B cell (primary cell): ENCODE measurements around the gene ZNF496. TPM values are rescaled to one million over a fixed set of nuclear protein-coding genes. Genes with fewer than 3 reads are reported as not detected.
"Not testable (repeated sequence)": the region's sequence is repeated elsewhere in the genome, so short reads cannot be mapped to it uniquely, and the experiment has no call there.

Experiments used
- ATAC-seq: fragments of 200-7000 bp; cut with Tn5 transposase; one replicate; pipeline ENCODE4 v1.10.0; 2021; ENCODE audit warnings: low read depth, mild to moderate bottlenecking, moderate number of reproducible peaks, moderate library complexity
- CTCF ChIA-PET: fragments of 350-600 bp; sonication (Branson Sonifier 250); formaldehyde crosslinking; loops from one replicate; lab custom pipeline; 2021; ENCODE audit warnings: antibody characterized with exemption, inconsistent platforms; lab: Charles Lee
- POLR2A ChIA-PET: fragments of 350-600 bp; sonication (Branson Sonifier 250); formaldehyde crosslinking; loops from one replicate; lab custom pipeline; 2021; ENCODE audit warnings: antibody characterized with exemption; lab: Charles Lee
- DNase-seq: peaks from one replicate; pipeline ENCODE4 v3.0.0; 2013
- H2AFZ ChIP-seq: 2 replicates; pipeline ENCODE4 v1.6.1; 2012; ENCODE audit warnings: mild to moderate bottlenecking, low read depth, low read length; ENCODE audit not compliant: insufficient read depth, poor library complexity, severe bottlenecking
- H3K27ac ChIP-seq, 2 donors: 1 replicate in 1 of 2; 2 replicates in 1 of 2; pipeline ENCODE4 v1.5.1; 2012 to 2013; ENCODE audit warnings: low read length in 2 of 2, mild to moderate bottlenecking in 2 of 2, moderate library complexity in 1 of 2
- H3K27me3 ChIP-seq, 4 experiments: fragments of 200-600 bp in 1 of 4; sonication (generic) in 1 of 4; replicated peaks in 1 of 4; 1 replicate in 2 of 4; 2 replicates in 2 of 4; pipeline versions ENCODE4 v1.6.1 to v1.7.0; 2013 to 2016; ENCODE audit warnings: low read length in 3 of 4, mild to moderate bottlenecking in 2 of 4, mixed read lengths in 1 of 4, moderate library complexity in 1 of 4; ENCODE audit not compliant: insufficient read depth in 4 of 4, control insufficient read depth in 3 of 4; ENCODE audit errors: control extremely low read depth in 1 of 4
- H3K36me3 ChIP-seq, 2 experiments: replicated peaks in 1 of 2; 1 replicate in 1 of 2; 2 replicates in 1 of 2; pipeline versions ENCODE4 v1.6.1 to v1.7.1; 2013; ENCODE audit warnings: low read length in 1 of 2; ENCODE audit not compliant: insufficient read depth in 2 of 2, control insufficient read depth in 1 of 2; ENCODE audit errors: control extremely low read depth in 1 of 2, extremely low read depth in 1 of 2
- H3K4me1 ChIP-seq, 2 donors: fragments of 200-600 bp in 1 of 2; sonication (generic) in 1 of 2; 1 replicate in 1 of 2; 2 replicates in 1 of 2; pipeline versions ENCODE4 v1.5.1 to v1.6.1; 2013 to 2017; ENCODE audit warnings: low read length in 2 of 2; ENCODE audit not compliant: control insufficient read depth in 2 of 2, insufficient read depth in 2 of 2
- H3K4me2 ChIP-seq: replicated peaks from 2 replicates; pipeline ENCODE3; 2012; ENCODE audit warnings: mild to moderate bottlenecking, low read depth, low read length; ENCODE audit not compliant: poor library complexity, severe bottlenecking
- H3K4me3 ChIP-seq, 5 experiments: fragments of 200-600 bp in 1 of 5; sonication (generic) in 1 of 5; 1 replicate in 3 of 5; 2 replicates in 2 of 5; pipeline versions ENCODE4 v1.5.1 to v1.7.0; 2011 to 2016; ENCODE audit warnings: low read length in 4 of 5, mild to moderate bottlenecking in 4 of 5, low read depth in 2 of 5, control low read depth in 1 of 5, moderate library complexity in 1 of 5; ENCODE audit not compliant: insufficient read depth in 1 of 5; ENCODE audit errors: control extremely low read depth in 1 of 5, extremely low read depth in 1 of 5
- H3K79me2 ChIP-seq: fragments of 200-600 bp; sonication (generic); one replicate; pipeline ENCODE4 v1.6.0; 2016; ENCODE audit warnings: low read length; ENCODE audit not compliant: control insufficient read depth, insufficient read depth
- H3K9ac ChIP-seq: fragments of 200-600 bp; sonication (generic); 2 replicates; pipeline ENCODE4 v1.6.1; 2017; ENCODE audit warnings: mild to moderate bottlenecking, low read length, moderate library complexity
- H3K9me3 ChIP-seq, 3 donors: one replicate each; pipeline versions ENCODE4 v1.6.1 to v1.7.1; 2013; ENCODE audit warnings: low read length in 2 of 3; ENCODE audit not compliant: control insufficient read depth in 2 of 3, insufficient read depth in 1 of 3; ENCODE audit errors: control extremely low read depth in 1 of 3
- H4K20me1 ChIP-seq: 2 replicates; pipeline ENCODE4 v1.6.0; 2012; ENCODE audit warnings: mild to moderate bottlenecking, low read length; ENCODE audit not compliant: insufficient read depth, control insufficient read depth, poor library complexity, severe bottlenecking
- H3K27ac Mint-ChIP-seq: one replicate; pipeline ENCODE4 v1.8.0; 2021; ENCODE audit warnings: mixed read lengths
- H3K27me3 Mint-ChIP-seq: one replicate; pipeline ENCODE4 v1.8.0; 2021; ENCODE audit warnings: mixed read lengths
- H3K4me1 Mint-ChIP-seq: one replicate; pipeline ENCODE4 v1.8.0; 2021; ENCODE audit warnings: mixed read lengths
- H3K4me3 Mint-ChIP-seq: one replicate; pipeline ENCODE4 v1.8.0; 2021; ENCODE audit warnings: mixed read lengths
- H3K9me3 Mint-ChIP-seq: one replicate; pipeline ENCODE4 v1.8.0; 2022; ENCODE audit warnings: mixed read lengths; ENCODE audit not compliant: insufficient read depth
- CTCF ChIP-seq: fragments of 200-600 bp; IDR thresholded peaks from one replicate; pipeline ENCODE4 v1.8.0; 2022; ENCODE audit warnings: antibody characterized with exemption, mild to moderate bottlenecking
- EZH2 ChIP-seq: IDR thresholded peaks from 2 replicates; pipeline ENCODE4 v1.6.1; 2012; ENCODE audit warnings: borderline replicate concordance, low read depth, mild to moderate bottlenecking, moderate library complexity, low read length; ENCODE audit not compliant: insufficient read depth, poor library complexity, severe bottlenecking
- WGBS: methylation state at CpG from one replicate; pipeline ENCODE4 v1.1.5; 2013; ENCODE audit warnings: missing lambda C conversion rate; ENCODE audit not compliant: insufficient coverage; 5-methylcytosine and 5-hydroxymethylcytosine counted together
- intact Hi-C: fragments of 100-400 bp; cut with micrococcal nuclease; formaldehyde crosslinking; loops from one replicate; pipeline ENCODE4 v1.10.0; 2022
- polyA plus RNA-seq: library from polyadenylated mRNA; depleted of rRNA; stranded (reverse); fragments of >200 nt; gene quantifications from 2 replicates; pipeline ENCODE4 v1.2.3, GENCODE V29; 2012
- total RNA-seq, 2 donors: library from RNA; stranded (reverse); fragments of 120-200 nt in 1 of 2; gene quantifications; 1 replicate in 1 of 2; 2 replicates in 1 of 2; pipeline versions ENCODE4 v1.2.3 to v1.2.4, GENCODE V29; 2013 to 2022

Gene ZNF496
- total and polyA plus RNA-seq, 2 donors (not counting 1 experiment from before 2014, with no cell fraction given) = 9.9 to 22.6 TPM

GRCh38 chr1:247357052-247357780, 25.5 kb upstream of the ZNF496 start:
- Mint-ChIP-seq H3K4me3 (no peak overlapping the region), H3K27me3 (peaks cover 47% of the 10 kb centered on the region), H3K27ac (no peak overlapping the region), H3K4me1 (peaks cover 11% of the 10 kb centered on the region), H3K9me3 (no peaks in the 10 kb centered on the region)
- no peak for DNase-seq
- peak; percentile 39 for ATAC-seq
- H4K20me1 ChIP-seq = no peaks in the 10 kb centered on the region
- no peaks in the 10 kb centered on the region for H3K4me1 ChIP-seq
- no peak overlapping the region for H3K4me3 ChIP-seq
- WGBS = 80% methylated on average over 3 of the region's 7 CpGs
- H3K27ac ChIP-seq = no peak overlapping the region
- H3K79me2 ChIP-seq = no peaks in the 10 kb centered on the region
- intact Hi-C loops = no loop called here
- no peak overlapping the region for H3K4me2 ChIP-seq
- ChIA-PET POLR2A (no interaction called here), CTCF (interaction anchor here (1.2 kb wide), 1 partner anchor 16 kb away, joined by 8 read pairs; no protein-coding TSS in a partner anchor)
- peaks cover 0 to 10% (median 0%) of the 10 kb centered on the region in 3 donors for H3K9me3 ChIP-seq
- H3K27me3 ChIP-seq = peaks cover 0 to 12% (median 1%) of the 10 kb centered on the region in 4 experiments
- no peak overlapping the region for H2AFZ ChIP-seq
- H3K36me3 ChIP-seq = no peaks in the 10 kb centered on the region
- no peak overlapping the region for H3K9ac ChIP-seq
- TF ChIP-seq EZH2 (no peak), CTCF (no peak)

- H3K27me3 ChIP-seq, CTCF ChIA-PET, DNase-seq, H3K4me3 Mint-ChIP-seq, ATAC-seq, H3K9ac ChIP-seq, H2AFZ ChIP-seq, intact Hi-C loops, H4K20me1 ChIP-seq, H3K27ac ChIP-seq, H3K36me3 ChIP-seq, POLR2A ChIA-PET, H3K4me1 ChIP-seq, H3K27ac Mint-ChIP-seq, H3K4me2 ChIP-seq, H3K9me3 ChIP-seq, H3K4me3 ChIP-seq, H3K79me2 ChIP-seq, H3K9me3 Mint-ChIP-seq: not testable (repeated sequence)
- Mint-ChIP-seq H3K27me3 (peaks cover 43% of the 10 kb centered on the region), H3K4me1 (peaks cover 11% of the 10 kb centered on the region)
- 86% methylated on average over 1 of the region's 1 CpG for WGBS
Measured at GRCh38 chr1:247355160-247355559, 23.5 kb upstream of the ZNF496 start.
